Measurements from ENCODE around the gene FOXP2.

GRCh38 chr7:114700247-114700928 lies 285.8 kb downstream of the FOXP2 start:
- TF ChIP-seq CTCF (IDR thresholded peaks at IDR 0.05; ENCODE audit: poor library complexity) (no peak), EZH2 (IDR thresholded peaks at IDR 0.05; ENCODE audit: borderline replicate concordance) (no peak), EZH2phosphoT487 (IDR thresholded peaks at IDR 0.05; ENCODE audit: low read depth, severe bottlenecking, unreplicated experiment) (no peak)
